ENCODE measurements around the gene CLDN8. TPM values are rescaled to one million over a fixed set of nuclear protein-coding genes. Genes with fewer than 3 reads are reported as not detected.
A peak's percentile ranks its signal among the peaks of the same experiment; 100 is the strongest.

The CLDN8 gene
- total RNA-seq, 1 donor from 2014 or later: 1.4 TPM

- no peaks in the 10 kb centered on the region for H3K27me3 Mint-ChIP-seq (ENCODE audit: low read depth)
- H3K9me3 Mint-ChIP-seq: no peaks in the 10 kb centered on the region
- DNase-seq (ENCODE audit: low spot score in 2 of 2, unreplicated experiment in 2 of 2): no peak
Measured at GRCh38 chr21:30206551-30207251, 9.2 kb downstream of the CLDN8 start.

GRCh38 chr21:30200000-30200399 is 15.9 kb downstream of the CLDN8 start:
- Mint-ChIP-seq H3K4me3 (no peak overlapping the region), H3K4me1 (no peaks in the 10 kb centered on the region), H3K27me3 (ENCODE audit: low read depth) (peaks cover 19% of the 10 kb centered on the region), H3K36me3 (no peaks in the 10 kb centered on the region), H3K27ac (no peak overlapping the region), H3K9me3 (peaks cover 6% of the 10 kb centered on the region)
- TF ChIP-seq CTCF (IDR thresholded peaks at IDR 0.05; ENCODE audit: unreplicated experiment): no peak
- DNase-seq (ENCODE audit: low spot score in 2 of 2, unreplicated experiment in 2 of 2): no peak

More at GRCh38 chr21:30206551-30207251, 9.2 kb downstream of the CLDN8 start:
- H3K4me3 Mint-ChIP-seq: no peak overlapping the region
- H3K4me1 Mint-ChIP-seq: peaks cover 3% of the 10 kb centered on the region
- no peak for TF ChIP-seq CTCF (IDR thresholded peaks at IDR 0.05; ENCODE audit: unreplicated experiment)
- H3K36me3 Mint-ChIP-seq: no peaks in the 10 kb centered on the region
- no peak overlapping the region for H3K27ac Mint-ChIP-seq

- H3K27me3 Mint-ChIP-seq (ENCODE audit: low read depth): peaks cover 29% of the 10 kb centered on the region
- no peaks in the 10 kb centered on the region for H3K4me1 Mint-ChIP-seq
- H3K36me3 Mint-ChIP-seq: no peaks in the 10 kb centered on the region
- TF ChIP-seq CTCF (IDR thresholded peaks at IDR 0.05; ENCODE audit: unreplicated experiment): peak; percentile 71
- H3K4me3 Mint-ChIP-seq: no peak overlapping the region
- no peaks in the 10 kb centered on the region for H3K9me3 Mint-ChIP-seq
- H3K27ac Mint-ChIP-seq: no peak overlapping the region
- no peak for DNase-seq (ENCODE audit: low spot score in 2 of 2, unreplicated experiment in 2 of 2)
Measured at GRCh38 chr21:30194701-30195299, 21.1 kb downstream of the CLDN8 start.

- Mint-ChIP-seq H3K4me3 (no peak overlapping the region), H3K9me3 (no peaks in the 10 kb centered on the region), H3K27me3 (ENCODE audit: low read depth) (peaks cover 25% of the 10 kb centered on the region), H3K27ac (no peak overlapping the region), H3K4me1 (peaks cover 4% of the 10 kb centered on the region), H3K36me3 (no peaks in the 10 kb centered on the region)
- no peak for DNase-seq (ENCODE audit: low spot score in 2 of 2, unreplicated experiment in 2 of 2)
- TF ChIP-seq CTCF (IDR thresholded peaks at IDR 0.05; ENCODE audit: unreplicated experiment): no peak
Measured at GRCh38 chr21:30193201-30193600, 22.7 kb downstream of the CLDN8 start.

- no peak for DNase-seq (ENCODE audit: low spot score in 2 of 2, unreplicated experiment in 2 of 2)
- H3K27ac Mint-ChIP-seq: no peak overlapping the region
- H3K4me1 Mint-ChIP-seq: peaks cover 9% of the 10 kb centered on the region
- H3K27me3 Mint-ChIP-seq (ENCODE audit: low read depth): peaks cover 15% of the 10 kb centered on the region
- H3K9me3 Mint-ChIP-seq: no peaks in the 10 kb centered on the region
- no peak overlapping the region for H3K4me3 Mint-ChIP-seq
- no peak for TF ChIP-seq CTCF (IDR thresholded peaks at IDR 0.05; ENCODE audit: unreplicated experiment)
- H3K36me3 Mint-ChIP-seq: no peaks in the 10 kb centered on the region
Measured at GRCh38 chr21:30190554-30190953, 25.3 kb downstream of the CLDN8 start.

All from mesothelial cell of epicardium (in vitro differentiated cells).